ENCODE measurements around the gene SFRP5.

- TF ChIP-seq CTCF (IDR thresholded peaks at IDR 0.05) (no peak), EZH2 (IDR thresholded peaks at IDR 0.05; ENCODE audit: borderline replicate concordance, insufficient read depth, low read depth, low read length, poor library complexity, severe bottlenecking) (no peak)
Measured at GRCh38 chr10:97736902-97737769, 34.7 kb downstream of the SFRP5 start, which contains the start of gene ZFYVE27.
